HCT116 (cell line): ENCODE results near the gene GABBR2.

ENCODE experiments used
- POLR2A ChIP-seq: IDR thresholded peaks from 2 replicates; pipeline ENCODE4 v1.7.0; 2011; ENCODE audit warnings: borderline replicate concordance; ENCODE audit not compliant: insufficient read depth, insufficient read length; ENCODE audit errors: extremely low read depth
- POLR2AphosphoS5 ChIP-seq: IDR thresholded peaks from 2 replicates; pipeline ENCODE4 v1.6.1; 2011; ENCODE audit warnings: mild to moderate bottlenecking, low read depth, low read length, moderate library complexity

DNA sequence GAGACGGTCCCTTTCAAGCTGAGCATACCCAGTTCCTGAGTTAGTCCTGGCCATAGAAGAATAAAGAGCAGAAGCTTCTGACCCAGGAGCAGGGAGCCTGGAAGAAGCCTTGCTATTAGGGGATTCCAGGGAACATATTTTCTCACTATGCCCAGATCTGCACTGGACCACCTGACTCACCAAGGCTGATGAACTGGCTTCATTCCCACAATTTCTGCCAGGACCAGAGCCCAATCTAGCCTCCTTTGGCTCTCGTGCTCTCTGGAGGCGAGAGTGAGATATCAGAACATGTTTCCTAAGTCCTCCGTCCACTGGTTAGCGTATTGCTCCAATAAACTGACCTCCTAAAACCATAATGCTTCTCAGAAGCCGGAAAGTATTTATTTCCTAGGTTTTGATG, 9.9 kb downstream of the GABBR2 start:
- TF ChIP-seq POLR2AphosphoS5 (no peak), POLR2A (no peak)
